ENCODE measurements around the gene TTR.

The TTR gene

GRCh38 chr18:31577195-31577594, 14.5 kb upstream of the TTR start:
- H3K36me3 ChIP-seq (ENCODE audit: control insufficient read depth, insufficient read depth, low read length) = no peaks in the 10 kb centered on the region
- no peaks in the 10 kb centered on the region for H3K4me1 ChIP-seq (ENCODE audit: control insufficient read depth, insufficient read depth, low read length)
- H3K4me3 ChIP-seq (ENCODE audit: insufficient read depth, low read depth, low read length) = no peak overlapping the region
- H3K27ac ChIP-seq (ENCODE audit: insufficient read depth, low read depth, low read length, poor library complexity, severe bottlenecking) = no peak overlapping the region
- WGBS, 2 experiments = 90 to 100% methylated on average over 1 of the region's 1 CpG
- no peaks in the 10 kb centered on the region for H3K9me3 ChIP-seq (ENCODE audit: control insufficient read depth, low read length)
- H3K27me3 ChIP-seq (ENCODE audit: control insufficient read depth, insufficient read depth, low read length, poor library complexity, severe bottlenecking) = no peaks in the 10 kb centered on the region

- no peaks in the 10 kb centered on the region for H3K27me3 ChIP-seq (ENCODE audit: control insufficient read depth, insufficient read depth, low read length, poor library complexity, severe bottlenecking)
- WGBS, 2 experiments = 95 to 98% methylated on average over 4 of the region's 4 CpGs
- no peaks in the 10 kb centered on the region for H3K4me1 ChIP-seq (ENCODE audit: control insufficient read depth, insufficient read depth, low read length)
- no peaks in the 10 kb centered on the region for H3K36me3 ChIP-seq (ENCODE audit: control insufficient read depth, insufficient read depth, low read length)
- H3K4me3 ChIP-seq (ENCODE audit: insufficient read depth, low read depth, low read length) = no peak overlapping the region
- no peaks in the 10 kb centered on the region for H3K9me3 ChIP-seq (ENCODE audit: control insufficient read depth, low read length)
- no peak overlapping the region for H3K27ac ChIP-seq (ENCODE audit: insufficient read depth, low read depth, low read length, poor library complexity, severe bottlenecking)
These were observed 13.6 kb upstream of the TTR start for GRCh38 chr18:31578126-31578525.

GRCh38 chr18:31579375-31579774, 12.3 kb upstream of the TTR start:
- Histone ChIP-seq H3K4me1 (ENCODE audit: control insufficient read depth, insufficient read depth, low read length) (no peaks in the 10 kb centered on the region), H3K27me3 (ENCODE audit: control insufficient read depth, insufficient read depth, low read length, poor library complexity, severe bottlenecking) (no peaks in the 10 kb centered on the region), H3K9me3 (ENCODE audit: control insufficient read depth, low read length) (no peaks in the 10 kb centered on the region), H3K27ac (ENCODE audit: insufficient read depth, low read depth, low read length, poor library complexity, severe bottlenecking) (no peak overlapping the region), H3K36me3 (ENCODE audit: control insufficient read depth, insufficient read depth, low read length) (no peaks in the 10 kb centered on the region), H3K4me3 (ENCODE audit: insufficient read depth, low read depth, low read length) (no peak overlapping the region)
- 98 to 99% methylated on average over 2 of the region's 2 CpGs for whole genome bisulfite sequencing, 2 experiments

GRCh38 chr18:31581498-31582197, 10.0 kb upstream of the TTR start:
- 86 to 92% methylated on average over 4 of the region's 4 CpGs for WGBS, 2 experiments
- peaks cover under 1% of the 10 kb centered on the region for H3K4me1 ChIP-seq (ENCODE audit: control insufficient read depth, insufficient read depth, low read length)
- H3K27ac ChIP-seq (ENCODE audit: insufficient read depth, low read depth, low read length, poor library complexity, severe bottlenecking) = no peak overlapping the region
- no peaks in the 10 kb centered on the region for H3K36me3 ChIP-seq (ENCODE audit: control insufficient read depth, insufficient read depth, low read length)
- no peaks in the 10 kb centered on the region for H3K27me3 ChIP-seq (ENCODE audit: control insufficient read depth, insufficient read depth, low read length, poor library complexity, severe bottlenecking)
- no peak overlapping the region for H3K4me3 ChIP-seq (ENCODE audit: insufficient read depth, low read depth, low read length)
- H3K9me3 ChIP-seq (ENCODE audit: control insufficient read depth, low read length) = no peaks in the 10 kb centered on the region

GRCh38 chr18:31583185-31583854, 8.4 kb upstream of the TTR start:
- 92 to 94% methylated on average over 5 of the region's 5 CpGs for WGBS, 2 experiments
- no peaks in the 10 kb centered on the region for H3K27me3 ChIP-seq (ENCODE audit: control insufficient read depth, insufficient read depth, low read length, poor library complexity, severe bottlenecking)
- H3K27ac ChIP-seq (ENCODE audit: insufficient read depth, low read depth, low read length, poor library complexity, severe bottlenecking) = no peak overlapping the region
- no peaks in the 10 kb centered on the region for H3K9me3 ChIP-seq (ENCODE audit: control insufficient read depth, low read length)
- H3K4me1 ChIP-seq (ENCODE audit: control insufficient read depth, insufficient read depth, low read length) = peaks cover 6% of the 10 kb centered on the region
- H3K4me3 ChIP-seq (ENCODE audit: insufficient read depth, low read depth, low read length) = no peak overlapping the region
- no peaks in the 10 kb centered on the region for H3K36me3 ChIP-seq (ENCODE audit: control insufficient read depth, insufficient read depth, low read length)

GRCh38 chr18:31585991-31586390, 5.7 kb upstream of the TTR start:
- Histone ChIP-seq H3K36me3 (ENCODE audit: control insufficient read depth, insufficient read depth, low read length) (no peaks in the 10 kb centered on the region), H3K27ac (ENCODE audit: insufficient read depth, low read depth, low read length, poor library complexity, severe bottlenecking) (no peak overlapping the region)
- WGBS, 2 experiments = 94 to 100% methylated on average over 4 to 5 of the region's 5 CpGs

GRCh38 chr18:31586616-31587015, 5.1 kb upstream of the TTR start:
- H3K27me3 ChIP-seq (ENCODE audit: control insufficient read depth, insufficient read depth, low read length, poor library complexity, severe bottlenecking) = no peaks in the 10 kb centered on the region
- 95 to 96% methylated on average over 3 to 5 of the region's 5 CpGs for WGBS, 2 experiments
- H3K9me3 ChIP-seq (ENCODE audit: control insufficient read depth, low read length) = no peaks in the 10 kb centered on the region
- no peaks in the 10 kb centered on the region for H3K36me3 ChIP-seq (ENCODE audit: control insufficient read depth, insufficient read depth, low read length)
- peaks cover 6% of the 10 kb centered on the region for H3K4me1 ChIP-seq (ENCODE audit: control insufficient read depth, insufficient read depth, low read length)
- H3K4me3 ChIP-seq (ENCODE audit: insufficient read depth, low read depth, low read length) = no peak overlapping the region
- no peak overlapping the region for H3K27ac ChIP-seq (ENCODE audit: insufficient read depth, low read depth, low read length, poor library complexity, severe bottlenecking)

More at GRCh38 chr18:31585991-31586390, 5.7 kb upstream of the TTR start:
- Histone ChIP-seq H3K4me3 (ENCODE audit: insufficient read depth, low read depth, low read length) (no peak overlapping the region), H3K9me3 (ENCODE audit: control insufficient read depth, low read length) (no peaks in the 10 kb centered on the region), H3K27me3 (ENCODE audit: control insufficient read depth, insufficient read depth, low read length, poor library complexity, severe bottlenecking) (no peaks in the 10 kb centered on the region), H3K4me1 (ENCODE audit: control insufficient read depth, insufficient read depth, low read length) (peaks cover 6% of the 10 kb centered on the region)

GRCh38 chr18:31587529-31587928, 4.1 kb upstream of the TTR start:
- WGBS, 2 experiments = 81 to 91% methylated on average over 4 of the region's 4 CpGs
- no peaks in the 10 kb centered on the region for H3K9me3 ChIP-seq (ENCODE audit: control insufficient read depth, low read length)
- no peaks in the 10 kb centered on the region for H3K27me3 ChIP-seq (ENCODE audit: control insufficient read depth, insufficient read depth, low read length, poor library complexity, severe bottlenecking)
- H3K27ac ChIP-seq (ENCODE audit: insufficient read depth, low read depth, low read length, poor library complexity, severe bottlenecking) = no peak overlapping the region
- no peaks in the 10 kb centered on the region for H3K36me3 ChIP-seq (ENCODE audit: control insufficient read depth, insufficient read depth, low read length)
- H3K4me1 ChIP-seq (ENCODE audit: control insufficient read depth, insufficient read depth, low read length) = peaks cover 6% of the 10 kb centered on the region
- H3K4me3 ChIP-seq (ENCODE audit: insufficient read depth, low read depth, low read length) = no peak overlapping the region

GRCh38 chr18:31590570-31590969, 1.1 kb upstream of the TTR start:
- no peaks in the 10 kb centered on the region for H3K27me3 ChIP-seq (ENCODE audit: control insufficient read depth, insufficient read depth, low read length, poor library complexity, severe bottlenecking)
- H3K27ac ChIP-seq (ENCODE audit: insufficient read depth, low read depth, low read length, poor library complexity, severe bottlenecking) = no peak overlapping the region
- H3K4me3 ChIP-seq (ENCODE audit: insufficient read depth, low read depth, low read length) = no peak overlapping the region
- H3K9me3 ChIP-seq (ENCODE audit: control insufficient read depth, low read length) = no peaks in the 10 kb centered on the region
- WGBS, 2 experiments = 70 to 91% methylated on average over 8 of the region's 8 CpGs
- peaks cover 6% of the 10 kb centered on the region for H3K4me1 ChIP-seq (ENCODE audit: control insufficient read depth, insufficient read depth, low read length)
- no peaks in the 10 kb centered on the region for H3K36me3 ChIP-seq (ENCODE audit: control insufficient read depth, insufficient read depth, low read length)

GRCh38 chr18:31591113-31591512, 564 bp upstream of the TTR start:
- 97% methylated on average over 2 of the region's 2 CpGs for WGBS, 2 experiments
- H3K9me3 ChIP-seq (ENCODE audit: control insufficient read depth, low read length) = no peaks in the 10 kb centered on the region
- no peak overlapping the region for H3K27ac ChIP-seq (ENCODE audit: insufficient read depth, low read depth, low read length, poor library complexity, severe bottlenecking)
- no peaks in the 10 kb centered on the region for H3K36me3 ChIP-seq (ENCODE audit: control insufficient read depth, insufficient read depth, low read length)
- H3K4me3 ChIP-seq (ENCODE audit: insufficient read depth, low read depth, low read length) = no peak overlapping the region
- peaks cover 6% of the 10 kb centered on the region for H3K4me1 ChIP-seq (ENCODE audit: control insufficient read depth, insufficient read depth, low read length)
- no peaks in the 10 kb centered on the region for H3K27me3 ChIP-seq (ENCODE audit: control insufficient read depth, insufficient read depth, low read length, poor library complexity, severe bottlenecking)
